Ectodermal cell (in vitro differentiated cells): ENCODE measurements around the gene KAZN.

Experiments
- H3K27ac ChIP-seq: 2 replicates; pipeline ENCODE4 v1.7.0; 2013; ENCODE audit warnings: mild to moderate bottlenecking, low read depth, low read length; ENCODE audit not compliant: insufficient read depth, poor library complexity, severe bottlenecking
- H3K27me3 ChIP-seq: 2 replicates; pipeline ENCODE4 v1.7.0; 2013; ENCODE audit warnings: mild to moderate bottlenecking, low read length; ENCODE audit not compliant: insufficient read depth, control insufficient read depth, poor library complexity, severe bottlenecking
- H3K36me3 ChIP-seq: one replicate; pipeline ENCODE4 v1.7.0; 2013; ENCODE audit warnings: low read length; ENCODE audit not compliant: control insufficient read depth, insufficient read depth
- H3K4me1 ChIP-seq: one replicate; pipeline ENCODE4 v1.7.0; 2013; ENCODE audit warnings: low read length; ENCODE audit not compliant: control insufficient read depth, insufficient read depth
- H3K4me3 ChIP-seq: 2 replicates; pipeline ENCODE4 v1.7.0; 2013; ENCODE audit warnings: low read depth, low read length, control low read depth; ENCODE audit not compliant: insufficient read depth
- H3K9me3 ChIP-seq: 2 replicates; pipeline ENCODE4 v1.7.0; 2013; ENCODE audit warnings: mild to moderate bottlenecking, low read length, moderate library complexity; ENCODE audit not compliant: control insufficient read depth
- WGBS, 2 experiments: methylation state at CpG; one replicate each; pipeline ENCODE4 v1.1.7; 2013; ENCODE audit warnings: missing lambda C conversion rate in 2 of 2; 5-methylcytosine and 5-hydroxymethylcytosine counted together

The KAZN gene

DNA sequence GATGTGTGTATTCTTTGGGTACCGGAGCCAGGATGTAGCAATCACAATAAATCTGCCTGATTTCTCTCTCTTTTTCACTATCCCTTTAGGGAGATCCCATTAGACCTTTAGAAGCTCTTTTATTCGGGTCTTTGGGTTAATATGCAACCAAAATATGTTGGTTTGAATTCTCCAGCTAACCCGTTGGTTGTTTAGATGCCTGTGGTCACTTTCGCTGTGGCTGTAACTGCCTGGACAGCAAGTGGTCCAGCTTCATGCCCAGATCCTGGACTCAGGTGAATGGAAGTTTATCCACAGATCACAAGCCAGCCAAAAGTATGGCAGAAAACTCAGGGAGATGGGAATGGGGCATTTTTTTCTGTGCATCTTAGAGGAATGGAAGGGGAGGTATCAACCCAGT, 12.3 kb downstream of the KAZN start:
- H3K27me3 ChIP-seq = no peaks in the 10 kb centered on the region
- no peaks in the 10 kb centered on the region for H3K36me3 ChIP-seq
- no peaks in the 10 kb centered on the region for H3K9me3 ChIP-seq
- 97% methylated on average over 3 to 4 of the region's 4 CpGs for WGBS, 2 experiments
- H3K27ac ChIP-seq = no peak overlapping the region
- peaks cover under 1% of the 10 kb centered on the region for H3K4me1 ChIP-seq
- H3K4me3 ChIP-seq = no peak overlapping the region

GRCh38 chr1:14611792-14612191, 13.3 kb downstream of the KAZN start:
- WGBS, 2 experiments = 98 to 100% methylated on average over 3 of the region's 3 CpGs
- H3K27me3 ChIP-seq = no peaks in the 10 kb centered on the region
- H3K4me3 ChIP-seq = no peak overlapping the region
- peaks cover 10% of the 10 kb centered on the region for H3K4me1 ChIP-seq
- no peak overlapping the region for H3K27ac ChIP-seq
- H3K36me3 ChIP-seq = no peaks in the 10 kb centered on the region
- no peaks in the 10 kb centered on the region for H3K9me3 ChIP-seq

GRCh38 chr1:14612256-14612655, 13.8 kb downstream of the KAZN start:
- H3K27ac ChIP-seq = no peak overlapping the region
- no peak overlapping the region for H3K4me3 ChIP-seq
- 85 to 87% methylated on average over 5 of the region's 5 CpGs for WGBS, 2 experiments
- H3K9me3 ChIP-seq = no peaks in the 10 kb centered on the region
- H3K27me3 ChIP-seq = no peaks in the 10 kb centered on the region
- no peaks in the 10 kb centered on the region for H3K36me3 ChIP-seq
- H3K4me1 ChIP-seq = peaks cover 10% of the 10 kb centered on the region

DNA sequence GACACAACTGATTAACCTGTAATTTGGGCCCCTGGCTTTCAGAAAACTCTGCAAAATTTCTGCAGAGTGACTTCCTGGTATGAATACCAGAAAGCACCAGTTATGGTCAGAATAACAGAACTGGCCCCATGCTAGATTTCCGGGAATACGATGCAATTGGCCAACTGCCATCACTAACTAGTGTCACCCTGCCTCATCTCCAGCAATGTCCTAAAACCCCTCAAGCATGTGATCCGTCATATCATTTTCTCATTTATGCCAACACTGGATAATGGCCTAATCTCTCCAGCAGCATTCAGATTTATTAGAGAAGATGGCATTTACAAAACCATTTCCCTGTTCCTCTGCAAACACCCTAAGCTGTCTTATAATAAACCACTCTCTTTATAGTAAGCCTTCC, 15.4 kb downstream of the KAZN start:
- 91 to 95% methylated on average over 3 of the region's 3 CpGs for WGBS, 2 experiments
- Histone ChIP-seq H3K4me1 (peaks cover 10% of the 10 kb centered on the region), H3K27ac (no peak overlapping the region)

DNA sequence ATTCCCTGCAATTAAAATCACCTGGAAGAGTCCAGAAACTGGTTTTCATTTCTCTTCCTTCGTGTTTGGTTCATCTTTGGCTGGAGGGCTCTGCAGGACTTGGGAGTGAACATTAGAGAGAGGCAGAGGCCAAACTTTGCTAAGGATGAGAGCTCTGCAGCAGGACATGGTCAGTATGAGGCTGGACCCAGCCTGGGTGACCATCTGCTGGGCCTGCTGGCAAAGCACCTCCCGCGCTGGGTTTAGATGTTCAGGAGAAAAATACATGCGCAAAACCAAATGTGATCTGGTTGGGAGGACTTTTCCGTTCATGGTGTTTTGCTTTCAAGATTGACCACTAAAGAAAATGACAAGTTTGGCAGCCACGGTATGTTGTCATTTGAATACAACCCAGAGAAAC, 15.9 kb downstream of the KAZN start:
- H3K27me3 ChIP-seq = no peaks in the 10 kb centered on the region
- 91 to 95% methylated on average over 6 of the region's 6 CpGs for WGBS, 2 experiments
- no peaks in the 10 kb centered on the region for H3K9me3 ChIP-seq
- H3K4me1 ChIP-seq = peaks cover 10% of the 10 kb centered on the region
- no peaks in the 10 kb centered on the region for H3K36me3 ChIP-seq
- H3K4me3 ChIP-seq = no peak overlapping the region
- no peak overlapping the region for H3K27ac ChIP-seq

More for the DNA sequence above, 15.4 kb downstream of the KAZN start:
- no peaks in the 10 kb centered on the region for H3K9me3 ChIP-seq
- H3K4me3 ChIP-seq = no peak overlapping the region
- no peaks in the 10 kb centered on the region for H3K27me3 ChIP-seq
- no peaks in the 10 kb centered on the region for H3K36me3 ChIP-seq

- Histone ChIP-seq H3K4me3 (no peak overlapping the region), H3K27me3 (no peaks in the 10 kb centered on the region), H3K9me3 (no peaks in the 10 kb centered on the region), H3K27ac (no peak overlapping the region), H3K36me3 (no peaks in the 10 kb centered on the region), H3K4me1 (peaks cover 10% of the 10 kb centered on the region)
- WGBS, 2 experiments = 89% methylated on average over 12 of the region's 12 CpGs
These were observed 17.2 kb downstream of the KAZN start for GRCh38 chr1:14615549-14616218.

- Histone ChIP-seq H3K4me1 (peaks cover 10% of the 10 kb centered on the region), H3K27ac (no peak overlapping the region), H3K27me3 (no peaks in the 10 kb centered on the region), H3K4me3 (no peak overlapping the region), H3K36me3 (no peaks in the 10 kb centered on the region), H3K9me3 (no peaks in the 10 kb centered on the region)
- WGBS, 2 experiments = 76 to 82% methylated on average over 11 of the region's 11 CpGs
These were observed 18.3 kb downstream of the KAZN start for GRCh38 chr1:14616632-14617396.

DNA sequence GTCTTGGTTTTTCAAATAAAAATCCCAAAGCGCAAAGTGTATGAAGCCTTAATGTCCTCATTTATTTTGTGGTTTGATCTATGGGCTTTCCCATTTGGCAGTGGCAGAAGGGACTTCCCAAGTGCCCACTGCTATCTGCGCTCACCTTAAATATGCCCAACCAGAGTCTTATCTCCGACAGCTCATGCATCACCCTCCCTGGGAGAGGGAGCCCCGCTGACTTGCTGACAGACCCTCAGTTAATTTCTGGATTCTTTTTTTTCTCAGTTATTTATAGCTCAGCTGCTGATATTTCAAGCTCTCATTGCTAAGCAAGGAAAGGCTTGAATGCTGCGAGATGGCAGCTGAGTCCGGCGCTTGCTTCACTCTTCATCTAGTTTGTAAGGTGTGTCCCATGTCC, 19.3 kb downstream of the KAZN start:
- Histone ChIP-seq H3K9me3 (no peaks in the 10 kb centered on the region), H3K4me1 (peaks cover 10% of the 10 kb centered on the region), H3K36me3 (no peaks in the 10 kb centered on the region), H3K4me3 (no peak overlapping the region), H3K27me3 (no peaks in the 10 kb centered on the region), H3K27ac (no peak overlapping the region)
- WGBS, 2 experiments = 95 to 96% methylated on average over 7 of the region's 7 CpGs

GRCh38 chr1:14620941-14621340, 22.5 kb downstream of the KAZN start:
- Histone ChIP-seq H3K9me3 (no peaks in the 10 kb centered on the region), H3K27ac (no peak overlapping the region), H3K4me3 (no peak overlapping the region), H3K36me3 (no peaks in the 10 kb centered on the region), H3K4me1 (peaks cover 21% of the 10 kb centered on the region), H3K27me3 (no peaks in the 10 kb centered on the region)

DNA sequence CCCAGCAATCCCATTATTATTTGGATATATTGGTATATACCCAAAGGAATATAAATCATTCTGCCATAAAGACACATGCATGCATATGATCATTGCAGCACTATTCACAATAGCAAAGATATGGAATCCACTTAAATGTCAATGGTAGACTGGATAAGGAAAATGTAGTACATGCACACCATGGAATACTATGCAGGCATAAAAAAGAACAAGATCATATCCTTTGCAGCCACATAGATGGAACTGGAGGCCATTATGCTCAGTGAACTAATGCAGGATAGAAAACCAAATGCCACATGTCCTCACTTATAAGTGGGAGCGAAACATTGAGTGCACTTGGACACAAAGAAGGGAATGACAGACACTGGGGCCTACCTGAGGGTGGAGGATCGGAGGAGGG, 24.6 kb downstream of the KAZN start:
- Histone ChIP-seq H3K27ac (no peak overlapping the region), H3K4me1 (peaks cover 29% of the 10 kb centered on the region), H3K27me3 (no peaks in the 10 kb centered on the region), H3K9me3 (no peaks in the 10 kb centered on the region), H3K36me3 (no peaks in the 10 kb centered on the region), H3K4me3 (no peak overlapping the region)
- WGBS, 2 experiments = 96 to 97% methylated on average over 2 of the region's 2 CpGs
